Stomach (tissue), 4 donors: ENCODE measurements around the gene CSNK2B.

Experiments used
- POLR2A ChIP-seq, 4 donors: fragments of 450-650 bp; IDR thresholded peaks; one replicate each; pipeline ENCODE4 v1.6.1; 2016; ENCODE audit warnings: antibody characterized with exemption in 4 of 4, control low read depth in 2 of 4, mild to moderate bottlenecking in 1 of 4, moderate library complexity in 1 of 4
- TF ChIP-seq, protein P1 (sequence below), 7 experiments: fragments of 450-650 bp in 4 of 7; fragments of 200-600 bp in 3 of 7; sonication (generic) in 3 of 7; IDR thresholded peaks; one replicate each; pipeline ENCODE4 v1.5.1; 2016 to 2019; ENCODE audit warnings: antibody characterized with exemption in 7 of 7, control low read depth in 2 of 7, mild to moderate bottlenecking in 1 of 7

DNA sequence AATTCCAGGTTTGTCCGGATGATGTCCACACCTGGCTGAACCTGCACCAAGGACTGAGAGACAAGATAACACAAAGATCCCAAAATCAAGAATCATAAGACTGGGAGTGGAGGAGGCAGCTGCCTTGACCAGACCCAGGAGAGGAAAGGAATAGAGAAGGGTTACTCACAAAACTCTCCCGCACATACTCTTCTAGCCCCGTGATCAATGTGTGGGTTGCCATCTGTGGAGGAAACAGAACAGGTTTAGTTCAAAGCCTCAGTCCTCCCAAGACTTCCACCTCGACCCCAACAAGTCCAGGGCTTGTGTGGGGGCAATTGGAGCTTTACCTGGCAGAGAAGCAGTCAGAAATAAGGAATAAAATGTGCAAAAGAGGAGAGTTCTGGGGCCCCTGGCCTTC is 24.5 kb upstream of the CSNK2B start:
- TF ChIP-seq, protein P1, sequence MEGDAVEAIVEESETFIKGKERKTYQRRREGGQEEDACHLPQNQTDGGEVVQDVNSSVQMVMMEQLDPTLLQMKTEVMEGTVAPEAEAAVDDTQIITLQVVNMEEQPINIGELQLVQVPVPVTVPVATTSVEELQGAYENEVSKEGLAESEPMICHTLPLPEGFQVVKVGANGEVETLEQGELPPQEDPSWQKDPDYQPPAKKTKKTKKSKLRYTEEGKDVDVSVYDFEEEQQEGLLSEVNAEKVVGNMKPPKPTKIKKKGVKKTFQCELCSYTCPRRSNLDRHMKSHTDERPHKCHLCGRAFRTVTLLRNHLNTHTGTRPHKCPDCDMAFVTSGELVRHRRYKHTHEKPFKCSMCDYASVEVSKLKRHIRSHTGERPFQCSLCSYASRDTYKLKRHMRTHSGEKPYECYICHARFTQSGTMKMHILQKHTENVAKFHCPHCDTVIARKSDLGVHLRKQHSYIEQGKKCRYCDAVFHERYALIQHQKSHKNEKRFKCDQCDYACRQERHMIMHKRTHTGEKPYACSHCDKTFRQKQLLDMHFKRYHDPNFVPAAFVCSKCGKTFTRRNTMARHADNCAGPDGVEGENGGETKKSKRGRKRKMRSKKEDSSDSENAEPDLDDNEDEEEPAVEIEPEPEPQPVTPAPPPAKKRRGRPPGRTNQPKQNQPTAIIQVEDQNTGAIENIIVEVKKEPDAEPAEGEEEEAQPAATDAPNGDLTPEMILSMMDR (IDR thresholded peaks at IDR 0.05): no peak
- no peak for TF ChIP-seq POLR2A (IDR thresholded peaks at IDR 0.05)
